Uterus (tissue), 2 donors: ENCODE measurements around the gene ANKRD12.

Source experiments
- POLR2A ChIP-seq, 2 donors: fragments of 450-650 bp; IDR thresholded peaks; one replicate each; pipeline ENCODE4 v1.6.1; 2016; ENCODE audit warnings: antibody characterized with exemption in 2 of 2, mild to moderate bottlenecking in 1 of 2, moderate library complexity in 1 of 2
- TF ChIP-seq, protein P1 (sequence below), 4 experiments: fragments of 200-600 bp in 2 of 4; fragments of 450-650 bp in 2 of 4; sonication (generic) in 2 of 4; IDR thresholded peaks; one replicate each; pipeline ENCODE4 v1.5.1; 2016 to 2019; ENCODE audit warnings: antibody characterized with exemption in 4 of 4, mild to moderate bottlenecking in 2 of 4, moderate library complexity in 1 of 4

DNA sequence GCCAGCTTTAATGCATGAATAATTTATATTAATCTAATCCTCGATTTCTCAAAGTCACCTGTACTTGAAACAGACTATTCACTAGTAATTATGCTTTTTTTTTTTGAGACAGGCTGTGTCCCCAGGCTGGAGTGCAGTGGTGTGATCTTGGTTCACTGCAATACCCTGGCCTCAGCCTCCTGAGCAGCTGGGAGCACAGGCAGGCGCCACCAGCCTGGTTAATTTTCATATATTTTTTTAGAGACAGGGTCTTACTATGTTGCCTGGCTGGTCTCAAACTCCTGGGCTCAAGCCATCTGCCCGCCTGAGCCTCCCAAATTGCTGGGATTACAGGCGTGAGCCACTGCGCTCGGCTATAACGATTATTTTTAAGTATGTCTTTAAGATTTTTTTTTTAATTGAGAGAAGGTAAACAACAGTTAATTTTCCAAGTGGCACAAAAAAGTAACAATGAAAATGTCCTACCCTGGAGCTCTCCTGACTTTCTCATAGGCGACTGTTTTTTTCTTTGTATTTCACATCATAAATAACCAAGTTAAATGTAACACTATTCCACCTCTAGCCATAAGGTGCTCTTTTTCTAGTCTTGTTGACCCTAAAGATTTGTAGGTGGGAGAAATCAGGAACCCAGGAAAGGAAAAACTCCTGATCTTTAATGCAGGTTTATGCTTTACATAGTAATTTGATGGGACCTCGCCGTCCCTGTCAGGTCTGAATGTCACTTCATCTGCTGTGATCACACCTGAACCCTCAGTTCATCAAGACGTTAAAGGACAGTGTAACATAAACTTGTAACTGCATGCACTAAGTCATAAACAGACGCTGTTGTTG lies 1.3 kb upstream of the ANKRD12 start:
- TF ChIP-seq, protein P1, sequence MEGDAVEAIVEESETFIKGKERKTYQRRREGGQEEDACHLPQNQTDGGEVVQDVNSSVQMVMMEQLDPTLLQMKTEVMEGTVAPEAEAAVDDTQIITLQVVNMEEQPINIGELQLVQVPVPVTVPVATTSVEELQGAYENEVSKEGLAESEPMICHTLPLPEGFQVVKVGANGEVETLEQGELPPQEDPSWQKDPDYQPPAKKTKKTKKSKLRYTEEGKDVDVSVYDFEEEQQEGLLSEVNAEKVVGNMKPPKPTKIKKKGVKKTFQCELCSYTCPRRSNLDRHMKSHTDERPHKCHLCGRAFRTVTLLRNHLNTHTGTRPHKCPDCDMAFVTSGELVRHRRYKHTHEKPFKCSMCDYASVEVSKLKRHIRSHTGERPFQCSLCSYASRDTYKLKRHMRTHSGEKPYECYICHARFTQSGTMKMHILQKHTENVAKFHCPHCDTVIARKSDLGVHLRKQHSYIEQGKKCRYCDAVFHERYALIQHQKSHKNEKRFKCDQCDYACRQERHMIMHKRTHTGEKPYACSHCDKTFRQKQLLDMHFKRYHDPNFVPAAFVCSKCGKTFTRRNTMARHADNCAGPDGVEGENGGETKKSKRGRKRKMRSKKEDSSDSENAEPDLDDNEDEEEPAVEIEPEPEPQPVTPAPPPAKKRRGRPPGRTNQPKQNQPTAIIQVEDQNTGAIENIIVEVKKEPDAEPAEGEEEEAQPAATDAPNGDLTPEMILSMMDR (IDR thresholded peaks at IDR 0.05): no peak
- TF ChIP-seq POLR2A (IDR thresholded peaks at IDR 0.05): no peak
